ENCODE data around the gene GJA3. TPM values are rescaled to one million over a fixed set of nuclear protein-coding genes. Genes with fewer than 3 reads are reported as not detected.
A peak's percentile ranks its signal among the peaks of the same experiment; 100 is the strongest.

Gene GJA3
- total and polyA plus RNA-seq, 2 donors (not counting 1 experiment from before 2014, with no cell fraction given): 0.28 to 0.59 TPM

GRCh38 chr13:20129076-20129475, 31.8 kb downstream of the GJA3 start:
- peak overlapping the region in 2 of 5 experiments; percentile 54 to 70 for H3K4me3 ChIP-seq (ENCODE audit: control extremely low read depth in 1 of 5, extremely low read depth in 1 of 5, insufficient read depth in 1 of 5, low read depth in 2 of 5, low read length in 4 of 5)
- intact Hi-C loops (cut with micrococcal nuclease): no loop called here
- no peak for ATAC-seq (ENCODE audit: low read depth)

More at GRCh38 chr13:20129076-20129475, 31.8 kb downstream of the GJA3 start:
- no peak overlapping the region for H3K27ac Mint-ChIP-seq
- Histone ChIP-seq H3K27me3 (replicated peaks in 1 of 4; ENCODE audit: control extremely low read depth in 1 of 4, control insufficient read depth in 3 of 4, insufficient read depth in 4 of 4, low read length in 3 of 4) (peaks cover 0 to 65% (median 29%) of the 10 kb centered on the region in 4 experiments), H3K9me3 (ENCODE audit: control extremely low read depth in 1 of 3, control insufficient read depth in 2 of 3, insufficient read depth in 1 of 3, low read length in 2 of 3) (peaks cover 0 to 10% (median 1%) of the 10 kb centered on the region in 3 donors), H3K27ac (ENCODE audit: low read length in 2 of 2) (no peak overlapping the region), H3K4me1 (ENCODE audit: control insufficient read depth in 2 of 2, insufficient read depth in 2 of 2, low read length in 2 of 2) (peaks cover 20 to 31% of the 10 kb centered on the region in 2 donors), H3K79me2 (ENCODE audit: control insufficient read depth, insufficient read depth, low read length) (no peaks in the 10 kb centered on the region), H3K9ac (ENCODE audit: low read length) (peak overlapping the region; percentile 79), H3K36me3 (replicated peaks in 1 of 2; ENCODE audit: control extremely low read depth in 1 of 2, control insufficient read depth in 1 of 2, extremely low read depth in 1 of 2, insufficient read depth in 2 of 2, low read length in 1 of 2) (no peaks in the 10 kb centered on the region), H3K4me2 (replicated peaks; ENCODE audit: low read depth, low read length, poor library complexity, severe bottlenecking) (peak overlapping the region; percentile 99), H4K20me1 (ENCODE audit: control insufficient read depth, insufficient read depth, low read length, poor library complexity, severe bottlenecking) (no peaks in the 10 kb centered on the region), H2AFZ (ENCODE audit: insufficient read depth, low read depth, low read length, poor library complexity, severe bottlenecking) (peak overlapping the region; percentile 96)
- CTCF ChIA-PET: interaction anchor here (0.8 to 1.5 kb wide), 2 partner anchors 10 to 38 kb away, joined by 3 read pairs; no protein-coding TSS in a partner anchor
- DNase-seq: no peak
- H3K27me3 Mint-ChIP-seq: peaks cover 25% of the 10 kb centered on the region
- peaks cover 8% of the 10 kb centered on the region for H3K4me1 Mint-ChIP-seq
- H3K9me3 Mint-ChIP-seq (ENCODE audit: insufficient read depth): no peaks in the 10 kb centered on the region
- POLR2A ChIA-PET: no interaction called here
- no peak for TF ChIP-seq CTCF (IDR thresholded peaks at IDR 0.05)
- no peak for TF ChIP-seq EZH2 (IDR thresholded peaks at IDR 0.05; ENCODE audit: borderline replicate concordance, insufficient read depth, low read depth, low read length, poor library complexity, severe bottlenecking)
- peak overlapping the region; percentile 71 for H3K4me3 Mint-ChIP-seq
- WGBS (ENCODE audit: insufficient coverage): 71% methylated on average over 12 of the region's 18 CpGs
